Mesenchymal stem cell (in vitro differentiated cells and primary cell): ENCODE measurements around the gene PARP4.
A peak's percentile ranks its signal among the peaks of the same experiment; 100 is the strongest.
"Not testable (repeated sequence)": the region's sequence is repeated elsewhere in the genome, so short reads cannot be mapped to it uniquely, and the experiment has no call there.

Experiments used
- DNase-seq: peaks from one replicate; pipeline ENCODE4 v3.0.0-alpha.2; 2013
- H2AFZ ChIP-seq: one replicate; pipeline ENCODE4 v1.6.1; 2013; ENCODE audit warnings: low read depth, mild to moderate bottlenecking, control low read depth, inconsistent platforms, low read length, moderate library complexity
- H2AK5ac ChIP-seq: 2 replicates; pipeline ENCODE4 v1.6.1; 2013; ENCODE audit warnings: low read length, moderate library complexity, mild to moderate bottlenecking, inconsistent platforms; ENCODE audit not compliant: severe bottlenecking
- H2BK120ac ChIP-seq: one replicate; pipeline ENCODE4 v1.6.1; 2013; ENCODE audit warnings: low read depth, mild to moderate bottlenecking, inconsistent platforms, low read length, moderate library complexity
- H2BK12ac ChIP-seq, 2 experiments: one replicate each; pipeline ENCODE4 v1.6.1; 2013; ENCODE audit warnings: inconsistent platforms in 2 of 2, low read length in 2 of 2, mild to moderate bottlenecking in 2 of 2, moderate library complexity in 2 of 2, control low read depth in 1 of 2
- H2BK15ac ChIP-seq: one replicate; pipeline ENCODE4 v1.6.1; 2013; ENCODE audit warnings: mild to moderate bottlenecking, low read depth, inconsistent platforms; ENCODE audit not compliant: poor library complexity, severe bottlenecking
- H2BK5ac ChIP-seq: 2 replicates; pipeline ENCODE4 v1.6.1; 2013; ENCODE audit warnings: low read depth, mild to moderate bottlenecking, low read length, control low read depth, inconsistent platforms; ENCODE audit not compliant: poor library complexity, severe bottlenecking
- H3K14ac ChIP-seq, 2 experiments: one replicate each; pipeline ENCODE4 v1.6.1; 2013; ENCODE audit warnings: inconsistent platforms in 2 of 2, low read length in 2 of 2, control low read depth in 1 of 2, mild to moderate bottlenecking in 1 of 2, moderate library complexity in 1 of 2
- H3K18ac ChIP-seq, 2 experiments: one replicate each; pipeline ENCODE4 v1.6.1; 2013; ENCODE audit warnings: inconsistent platforms in 2 of 2, low read length in 2 of 2, control low read depth in 1 of 2, low read depth in 1 of 2, mild to moderate bottlenecking in 1 of 2
- H3K23ac ChIP-seq, 2 experiments: one replicate each; pipeline ENCODE4 v1.6.1; 2013; ENCODE audit warnings: inconsistent platforms in 2 of 2, low read length in 2 of 2, mild to moderate bottlenecking in 2 of 2, moderate library complexity in 2 of 2, control low read depth in 1 of 2
- H3K27ac ChIP-seq: 2 replicates; pipeline ENCODE4 v1.5.1; 2013; ENCODE audit warnings: mild to moderate bottlenecking, moderate library complexity, low read length, control low read depth, inconsistent platforms; ENCODE audit not compliant: poor library complexity, severe bottlenecking
- H3K27me3 ChIP-seq, 2 experiments: 2 replicates each; pipeline versions ENCODE4 v1.6.1 to v1.7.0; 2013; ENCODE audit warnings: low read length in 2 of 2, mild to moderate bottlenecking in 2 of 2, moderate library complexity in 2 of 2, control low read depth in 1 of 2, inconsistent platforms in 1 of 2; ENCODE audit not compliant: control insufficient read depth in 1 of 2, insufficient read depth in 1 of 2
- H3K36me3 ChIP-seq, 2 experiments: 2 replicates each; pipeline versions ENCODE4 v1.6.1 to v1.7.0; 2013; ENCODE audit warnings: low read length in 2 of 2, control low read depth in 1 of 2, inconsistent platforms in 1 of 2, low read depth in 1 of 2, mild to moderate bottlenecking in 1 of 2; ENCODE audit not compliant: insufficient read depth in 2 of 2, control insufficient read depth in 1 of 2
- H3K4ac ChIP-seq, 2 experiments: one replicate each; pipeline ENCODE4 v1.6.1; 2013; ENCODE audit warnings: inconsistent platforms in 2 of 2, low read length in 2 of 2, mild to moderate bottlenecking in 2 of 2, moderate library complexity in 2 of 2, control low read depth in 1 of 2, low read depth in 1 of 2
- H3K4me1 ChIP-seq: 2 replicates; pipeline ENCODE4 v1.6.1; 2013; ENCODE audit warnings: low read depth, low read length, control low read depth; ENCODE audit not compliant: control insufficient read depth, insufficient read depth
- H3K4me2 ChIP-seq: 2 replicates; pipeline ENCODE4 v1.6.1; 2013; ENCODE audit warnings: low read length, mild to moderate bottlenecking, inconsistent platforms; ENCODE audit not compliant: poor library complexity, severe bottlenecking
- H3K4me3 ChIP-seq, 2 experiments: 2 replicates each; pipeline versions ENCODE4 v1.5.1 to v1.7.0; 2013; ENCODE audit warnings: low read length in 2 of 2, mild to moderate bottlenecking in 2 of 2, control low read depth in 1 of 2, low read depth in 1 of 2; ENCODE audit not compliant: insufficient read depth in 1 of 2
- H3K79me1 ChIP-seq: replicated peaks from 2 replicates; pipeline ENCODE4 v1.6.1; 2013; ENCODE audit warnings: mild to moderate bottlenecking, control low read depth, low read length, inconsistent platforms; ENCODE audit not compliant: poor library complexity, severe bottlenecking
- H3K9ac ChIP-seq: 2 replicates; pipeline ENCODE4 v1.7.0; 2013; ENCODE audit warnings: mild to moderate bottlenecking, low read length, moderate library complexity
- H3K9me3 ChIP-seq: 2 replicates; pipeline ENCODE4 v1.7.0; 2013; ENCODE audit warnings: mild to moderate bottlenecking, low read length; ENCODE audit not compliant: control insufficient read depth
- H4K8ac ChIP-seq: one replicate; pipeline ENCODE4 v1.6.1; 2013; ENCODE audit warnings: inconsistent platforms, mild to moderate bottlenecking, low read length, moderate library complexity
- H4K91ac ChIP-seq: one replicate; pipeline ENCODE4 v1.6.1; 2013; ENCODE audit warnings: mild to moderate bottlenecking, low read length, inconsistent platforms
- WGBS: methylation state at CpG from one replicate; pipeline ENCODE4 v1.1.7; 2013; ENCODE audit warnings: mixed read lengths; 5-methylcytosine and 5-hydroxymethylcytosine counted together

Gene PARP4

GRCh38 chr13:24497742-24498141 lies 14.8 kb downstream of the PARP4 start:
- H3K9me3 ChIP-seq = no peaks in the 10 kb centered on the region
- H3K79me1 ChIP-seq = peaks cover 20% of the 10 kb centered on the region
- no peak overlapping the region for H2BK5ac ChIP-seq
- H3K27me3 ChIP-seq = no peaks in the 10 kb centered on the region
- peaks cover 21 to 80% of the 10 kb centered on the region in 2 experiments for H3K36me3 ChIP-seq
- no peak overlapping the region for H3K9ac ChIP-seq
- no peak overlapping the region for H3K4me2 ChIP-seq
- no peak overlapping the region for H2AK5ac ChIP-seq
- DNase-seq = no peak
- no peak overlapping the region for H2BK120ac ChIP-seq
- H3K4me3 ChIP-seq = no peak overlapping the region
- H3K4me1 ChIP-seq = peaks cover 5% of the 10 kb centered on the region
- no peak overlapping the region for H3K14ac ChIP-seq
- H3K18ac ChIP-seq = no peak overlapping the region
- no peak overlapping the region for H2BK12ac ChIP-seq
- no peak overlapping the region for H3K23ac ChIP-seq
- H2AFZ ChIP-seq = no peak overlapping the region
- no peak overlapping the region for H3K4ac ChIP-seq
- no peak overlapping the region for H3K27ac ChIP-seq
- H2BK15ac ChIP-seq = no peak overlapping the region
- WGBS = no CpG with 5 or more reads among the region's 1 CpG
- H4K8ac ChIP-seq = no peak overlapping the region
- no peak overlapping the region for H4K91ac ChIP-seq

- H3K4me2 ChIP-seq, H4K8ac ChIP-seq, H3K4me3 ChIP-seq, H2BK5ac ChIP-seq, DNase-seq, H2AFZ ChIP-seq, H3K27me3 ChIP-seq, H3K9me3 ChIP-seq, H3K14ac ChIP-seq, H3K4ac ChIP-seq, H3K9ac ChIP-seq, H3K27ac ChIP-seq, H2BK12ac ChIP-seq, H3K18ac ChIP-seq, H2BK15ac ChIP-seq, H4K91ac ChIP-seq, H3K23ac ChIP-seq, H2AK5ac ChIP-seq, H3K4me1 ChIP-seq, H2BK120ac ChIP-seq: not testable (repeated sequence)
- Histone ChIP-seq H3K36me3 (peaks cover 27 to 92% of the 10 kb centered on the region in 2 experiments), H3K79me1 (peaks cover 25% of the 10 kb centered on the region)
- 78% methylated on average over 2 of the region's 2 CpGs for WGBS
These were observed 16.3 kb downstream of the PARP4 start for GRCh38 chr13:24496295-24496694.

- 100% methylated on average over 3 of the region's 3 CpGs for whole genome bisulfite sequencing
These were observed 17.3 kb downstream of the PARP4 start for GRCh38 chr13:24495151-24495729.

GRCh38 chr13:24493356-24493755 lies 19.2 kb downstream of the PARP4 start:
- no peak overlapping the region for H3K14ac ChIP-seq
- peak overlapping the region; percentile 42 for H3K27ac ChIP-seq
- no peak overlapping the region for H3K18ac ChIP-seq
- WGBS = 73% methylated on average over 6 of the region's 6 CpGs
- H2AK5ac ChIP-seq = no peak overlapping the region
- no peak overlapping the region for H2BK120ac ChIP-seq
- H4K91ac ChIP-seq = no peak overlapping the region
- DNase-seq = no peak
- no peak overlapping the region for H3K4ac ChIP-seq
- no peak overlapping the region for H3K23ac ChIP-seq
- H3K9me3 ChIP-seq = no peaks in the 10 kb centered on the region
- H3K9ac ChIP-seq = no peak overlapping the region
- no peak overlapping the region for H2BK5ac ChIP-seq
- H3K4me2 ChIP-seq = no peak overlapping the region
- peaks cover 4% of the 10 kb centered on the region for H3K4me1 ChIP-seq
- H3K79me1 ChIP-seq = peaks cover 28% of the 10 kb centered on the region
- no peak overlapping the region for H2BK15ac ChIP-seq
- H3K4me3 ChIP-seq = no peak overlapping the region
- no peak overlapping the region for H2AFZ ChIP-seq
- H3K36me3 ChIP-seq = peaks cover 40 to 97% of the 10 kb centered on the region in 2 experiments
- no peaks in the 10 kb centered on the region for H3K27me3 ChIP-seq
- H4K8ac ChIP-seq = no peak overlapping the region
- no peak overlapping the region for H2BK12ac ChIP-seq

More at GRCh38 chr13:24495151-24495729, 17.3 kb downstream of the PARP4 start:
- H3K18ac ChIP-seq = no peak overlapping the region
- H3K4me3 ChIP-seq = no peak overlapping the region
- H2AK5ac ChIP-seq = peak overlapping the region; percentile 29
- peaks cover 26% of the 10 kb centered on the region for H3K79me1 ChIP-seq
- H3K27me3 ChIP-seq = no peaks in the 10 kb centered on the region
- H3K23ac ChIP-seq = no peak overlapping the region
- H3K4ac ChIP-seq = no peak overlapping the region
- H2BK12ac ChIP-seq = peak overlapping the region in 1 of 2 experiments; percentile 31
- H3K9ac ChIP-seq = no peak overlapping the region
- H3K36me3 ChIP-seq = peaks cover 29 to 93% of the 10 kb centered on the region in 2 experiments
- H2AFZ ChIP-seq = no peak overlapping the region
- H4K91ac ChIP-seq = no peak overlapping the region
- no peak overlapping the region for H4K8ac ChIP-seq
- no peak overlapping the region for H3K27ac ChIP-seq
- no peak overlapping the region for H2BK120ac ChIP-seq
- H3K9me3 ChIP-seq = no peaks in the 10 kb centered on the region
- H2BK5ac ChIP-seq = no peak overlapping the region
- DNase-seq = no peak
- H3K4me1 ChIP-seq = peaks cover 2% of the 10 kb centered on the region
- no peak overlapping the region for H2BK15ac ChIP-seq
- no peak overlapping the region for H3K4me2 ChIP-seq
- H3K14ac ChIP-seq = no peak overlapping the region
